ENCODE results near the gene AKR1C8.

GRCh38 chr10:5195727-5196374 is 10.9 kb upstream of the AKR1C8 start:
- TF ChIP-seq CTCF (conservative IDR thresholded peaks at IDR 0.05 in 1 of 2, IDR thresholded peaks at IDR 0.05 in 1 of 2; ENCODE audit: low read depth in 1 of 2, low read length in 2 of 2) (no peak), EZH2 (IDR thresholded peaks at IDR 0.05; ENCODE audit: low read length, missing control alignments) (no peak)

Data from fibroblast of lung (primary cell).